Activated naive CD4-positive, alpha-beta T cell treated with anti-CD3 and anti-CD28 coated beads, Interleukin-2, amount 10 ng/mL, durations not matched to agents 5 hours and 36 hours (primary cell): ENCODE results near the gene MRGPRG. TPM values are rescaled to one million over a fixed set of nuclear protein-coding genes. Genes with fewer than 3 reads are reported as not detected.

Experiments used
- total RNA-seq, 2 experiments: library from RNA; stranded (reverse); gene quantifications; one replicate each; pipeline ENCODE4 v1.2.3, GENCODE V29; 2021

The MRGPRG gene, protein sequence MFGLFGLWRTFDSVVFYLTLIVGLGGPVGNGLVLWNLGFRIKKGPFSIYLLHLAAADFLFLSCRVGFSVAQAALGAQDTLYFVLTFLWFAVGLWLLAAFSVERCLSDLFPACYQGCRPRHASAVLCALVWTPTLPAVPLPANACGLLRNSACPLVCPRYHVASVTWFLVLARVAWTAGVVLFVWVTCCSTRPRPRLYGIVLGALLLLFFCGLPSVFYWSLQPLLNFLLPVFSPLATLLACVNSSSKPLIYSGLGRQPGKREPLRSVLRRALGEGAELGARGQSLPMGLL
- not detected for total RNA-seq

DNA sequence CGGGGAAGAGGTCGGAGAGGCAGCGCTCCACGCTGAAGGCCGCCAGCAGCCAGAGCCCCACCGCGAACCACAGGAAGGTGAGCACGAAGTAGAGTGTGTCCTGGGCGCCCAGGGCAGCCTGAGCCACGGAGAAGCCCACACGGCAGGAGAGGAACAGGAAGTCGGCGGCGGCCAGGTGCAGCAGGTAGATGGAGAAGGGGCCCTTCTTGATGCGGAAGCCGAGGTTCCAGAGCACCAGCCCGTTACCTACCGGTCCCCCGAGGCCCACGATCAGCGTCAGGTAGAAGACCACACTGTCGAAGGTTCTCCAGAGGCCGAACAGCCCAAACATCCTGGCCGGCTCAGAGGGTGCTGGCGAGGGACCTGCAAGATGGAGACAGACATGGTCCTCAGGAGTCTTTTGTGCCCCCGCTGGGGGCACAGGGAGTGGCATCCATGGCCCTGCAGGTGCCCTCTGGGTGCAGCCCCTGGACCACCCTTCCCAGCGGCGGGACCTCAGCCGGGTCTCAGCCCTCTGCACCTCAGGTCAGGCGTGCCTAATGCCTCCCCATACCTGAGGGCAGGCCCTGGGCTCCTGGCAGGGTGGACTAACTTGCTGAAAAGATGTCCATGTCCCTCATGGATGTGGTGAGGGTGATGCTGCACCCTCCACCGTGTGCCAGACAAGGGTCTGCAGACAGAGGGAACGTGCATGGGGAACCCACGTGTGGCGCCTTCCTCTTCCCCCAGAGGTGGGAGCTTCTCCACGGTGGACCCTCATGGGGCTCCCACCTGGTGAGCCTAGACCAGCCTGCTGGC lies at the start of gene MRGPRG:
Gene MRGPRG, minus strand, starts transcription at position 331 of the 798 bp plus-strand sequence. Its CDS starts 0 bp downstream, at position 331.

DNA sequence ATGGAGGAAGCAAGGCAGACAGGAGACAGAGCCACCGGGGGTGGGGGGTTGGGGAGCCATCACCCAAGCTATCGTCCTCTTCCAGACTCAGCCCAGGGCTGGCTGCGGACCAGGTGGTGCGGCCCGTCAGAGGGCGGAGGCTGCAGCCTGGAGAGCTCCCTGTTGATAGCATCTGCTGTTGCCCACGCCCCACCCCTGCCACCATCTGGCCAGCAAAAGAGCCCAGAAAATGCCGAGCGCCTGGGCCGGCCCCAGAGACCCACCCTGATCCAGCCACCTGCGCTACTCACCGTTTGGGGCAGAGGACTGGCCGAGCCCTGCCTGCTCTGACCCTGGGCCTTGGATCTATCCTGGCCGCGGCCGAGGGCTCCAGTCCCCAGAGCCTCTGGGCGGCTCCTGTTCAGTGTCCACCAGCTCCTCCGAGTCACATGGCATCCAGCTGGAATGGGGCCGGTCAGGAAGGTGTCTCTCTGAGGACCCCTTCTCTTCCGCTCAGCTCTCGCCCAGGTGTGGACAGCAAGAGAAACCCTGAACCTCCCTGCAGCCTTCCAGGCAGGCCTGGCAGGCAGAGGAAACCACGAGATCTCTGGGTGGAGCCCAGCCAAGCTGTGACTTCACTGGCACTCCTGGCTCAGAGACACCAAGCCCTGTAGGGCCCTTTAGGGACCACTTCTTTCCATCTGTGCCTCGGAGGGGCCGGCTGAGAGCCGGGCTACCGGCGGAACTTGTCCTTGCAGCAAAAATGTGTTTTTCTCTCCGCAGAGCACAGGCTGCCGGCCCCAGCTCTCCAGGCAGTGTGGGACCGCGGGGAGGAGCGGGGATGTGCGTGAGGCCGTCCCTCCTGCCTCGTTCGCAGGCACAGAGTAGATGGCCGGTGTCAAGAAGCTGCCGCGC lies 13.5 kb upstream of the MRGPRG start, which contains the start of gene MRGPRE:
Gene MRGPRE, minus strand, starts transcription at position 567 of the 894 bp plus-strand sequence. CDS start 3,618 bp downstream, outside the sequence.

Other genes starting within 250 kb of the MRGPRG start
- gene NAP1L4, start 226.5 kb downstream of the MRGPRG start, total RNA-seq, result 100 to 1,000 TPM; 335 to 341 TPM
- gene CARS1, start 161.4 kb downstream of the MRGPRG start, total RNA-seq, result 10 to 100 TPM; 69.3 to 72.5 TPM
- 1 to 10 TPM; 7.4 to 8.1 TPM for gene OSBPL5, start 53.5 kb downstream of the MRGPRG start, total RNA-seq
- gene MRGPRE, start 13.6 kb upstream of the MRGPRG start, total RNA-seq, result not detected
- 10 to 100 TPM; 31.8 to 37.0 TPM for gene ZNF195, start 160.3 kb upstream of the MRGPRG start, total RNA-seq